ENCODE measurements around the gene ATP1A1. TPM values are rescaled to one million over a fixed set of nuclear protein-coding genes. Genes with fewer than 3 reads are reported as not detected.

Gene ATP1A1
- total RNA-seq, 1 experiment from 2014 or later = 286 TPM

DNA sequence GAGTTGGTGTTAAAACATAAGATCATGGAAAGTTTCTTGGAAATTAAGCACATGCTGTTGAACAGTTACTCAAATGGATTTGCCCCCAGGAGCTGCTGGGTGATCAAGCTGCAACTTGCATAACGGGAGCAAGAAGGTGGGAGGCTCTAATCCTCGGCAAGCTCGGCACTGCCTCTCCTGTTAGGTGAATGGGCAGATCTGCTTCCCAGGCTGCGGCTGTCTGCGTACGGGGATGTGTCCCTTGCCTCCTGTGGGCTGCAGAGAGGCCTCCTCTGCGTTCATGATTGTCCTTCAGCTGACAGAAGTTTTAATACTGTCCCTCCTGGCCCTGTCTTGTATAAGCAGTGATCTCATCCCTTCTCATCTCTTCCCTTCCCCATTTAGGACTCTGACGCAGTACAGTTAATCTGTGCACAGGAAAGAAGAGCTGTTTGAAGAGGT lies 36.7 kb downstream of the ATP1A1 start:
- Mint-ChIP-seq H3K4me1 (no peaks in the 10 kb centered on the region), H3K4me3 (no peak overlapping the region), H3K9me3 (no peaks in the 10 kb centered on the region), H3K36me3 (peaks cover 21% of the 10 kb centered on the region), H3K27me3 (ENCODE audit: low read depth) (no peaks in the 10 kb centered on the region), H3K27ac (no peak overlapping the region)
- ChIA-PET POLR2A (no interaction called here), CTCF (interaction anchor here (0.9 to 4.8 kb wide), 3 partner anchors 76 to 271 kb away, joined by 3 to 34 read pairs (median 6); no protein-coding TSS in a partner anchor)
- DNase-seq (ENCODE audit: low spot score) (no peak), ATAC-seq (no peak)
- TF ChIP-seq, protein P1, sequence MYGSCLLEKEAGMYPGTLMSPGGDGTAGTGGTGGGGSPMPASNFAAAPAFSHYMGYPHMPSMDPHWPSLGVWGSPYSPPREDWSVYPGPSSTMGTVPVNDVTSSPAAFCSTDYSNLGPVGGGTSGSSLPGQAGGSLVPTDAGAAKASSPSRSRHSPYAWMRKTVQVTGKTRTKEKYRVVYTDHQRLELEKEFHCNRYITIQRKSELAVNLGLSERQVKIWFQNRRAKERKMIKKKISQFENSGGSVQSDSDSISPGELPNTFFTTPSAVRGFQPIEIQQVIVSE (CRISPR knock-in tag; IDR thresholded peaks at IDR 0.05; ENCODE audit: borderline replicate concordance) = no peak
- TF ChIP-seq SOX15 (CRISPR knock-in tag; IDR thresholded peaks at IDR 0.05) (no peak), ZNF423 (CRISPR knock-in tag; IDR thresholded peaks at IDR 0.05) (no peak), EMX1 (CRISPR knock-in tag; IDR thresholded peaks at IDR 0.05) (no peak), SP1 (CRISPR knock-in tag; conservative IDR thresholded peaks at IDR 0.05) (no peak), OVOL2 (CRISPR knock-in tag; IDR thresholded peaks at IDR 0.05; ENCODE audit: borderline replicate concordance) (no peak), NFYB (CRISPR knock-in tag; conservative IDR thresholded peaks at IDR 0.05; ENCODE audit: low read depth) (no peak), KAT7 (CRISPR knock-in tag; IDR thresholded peaks at IDR 0.05; ENCODE audit: borderline replicate concordance) (no peak)
- TF ChIP-seq, protein P2, sequence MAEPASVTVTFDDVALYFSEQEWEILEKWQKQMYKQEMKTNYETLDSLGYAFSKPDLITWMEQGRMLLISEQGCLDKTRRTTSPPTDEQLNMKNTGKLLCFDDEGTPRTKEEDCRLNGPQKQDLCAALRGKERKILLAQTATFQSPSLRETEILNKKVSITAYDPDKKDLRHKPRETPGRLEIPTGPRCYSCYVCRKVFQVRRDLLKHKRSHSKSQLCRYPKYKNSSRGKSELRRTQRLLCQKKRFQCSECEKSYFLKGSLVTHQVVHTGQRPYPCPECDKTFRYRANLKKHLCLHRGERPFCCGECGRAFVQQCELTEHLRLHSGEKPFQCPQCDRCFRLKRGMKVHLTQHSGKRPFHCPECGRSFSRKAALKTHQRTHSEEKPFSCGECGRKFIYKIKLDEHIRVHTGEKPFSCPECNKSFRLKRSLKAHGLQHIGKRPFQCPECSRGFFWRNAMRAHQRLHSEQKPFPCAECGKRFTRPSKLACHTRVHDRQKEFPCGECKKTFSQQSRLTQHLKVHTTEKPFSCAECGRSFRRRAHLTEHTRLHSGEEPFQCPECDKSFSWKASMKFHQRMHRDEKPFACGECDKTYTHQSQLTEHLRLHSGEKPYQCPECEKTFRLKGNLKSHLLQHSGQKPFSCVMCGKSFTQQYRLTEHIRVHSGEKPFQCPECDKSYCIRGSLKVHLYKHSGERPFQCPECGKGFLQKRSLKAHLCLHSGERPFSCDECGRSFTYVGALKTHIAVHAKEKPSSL (CRISPR knock-in tag; conservative IDR thresholded peaks at IDR 0.05) = no peak

DNA sequence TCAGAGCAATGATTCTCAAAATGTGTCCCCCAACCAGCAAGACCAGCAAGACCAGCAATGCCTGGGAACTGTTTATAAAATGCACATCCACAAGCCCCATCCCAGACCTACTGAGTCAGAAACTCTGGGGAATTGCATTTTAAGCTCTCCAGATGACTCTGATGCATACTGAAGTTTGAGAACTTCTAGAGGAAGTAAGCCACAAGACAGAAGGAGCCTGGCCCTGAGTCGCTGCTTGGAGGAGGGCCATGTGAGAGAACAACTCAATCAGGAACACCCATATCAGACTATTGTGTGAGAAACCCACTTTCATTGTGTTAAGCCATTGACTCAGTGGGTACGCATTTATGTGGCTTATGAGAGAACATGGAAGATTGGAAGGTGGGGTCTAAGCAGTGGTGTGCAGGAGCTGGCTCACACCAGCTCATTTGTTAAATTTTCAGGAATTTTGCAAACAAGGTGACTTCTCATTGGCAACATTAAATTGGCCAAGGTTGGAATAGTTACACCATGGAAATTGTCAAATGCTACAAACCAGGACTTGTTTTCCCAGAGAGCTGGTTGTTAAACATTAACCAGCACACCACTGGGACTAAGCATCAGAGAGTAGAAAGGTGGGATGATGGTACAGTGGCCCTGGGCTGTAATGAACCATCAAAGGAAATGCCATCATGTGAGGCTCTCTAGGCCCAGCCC lies 38.9 kb downstream of the ATP1A1 start:
- H3K4me1 Mint-ChIP-seq = peaks cover 13% of the 10 kb centered on the region
- ATAC-seq (no peak), DNase-seq (ENCODE audit: low spot score) (no peak)
- H3K27me3 Mint-ChIP-seq (ENCODE audit: low read depth) = no peaks in the 10 kb centered on the region
- no peak overlapping the region for H3K4me3 Mint-ChIP-seq
- TF ChIP-seq, protein P1 (CRISPR knock-in tag; IDR thresholded peaks at IDR 0.05; ENCODE audit: borderline replicate concordance) = no peak
- TF ChIP-seq, protein P3, sequence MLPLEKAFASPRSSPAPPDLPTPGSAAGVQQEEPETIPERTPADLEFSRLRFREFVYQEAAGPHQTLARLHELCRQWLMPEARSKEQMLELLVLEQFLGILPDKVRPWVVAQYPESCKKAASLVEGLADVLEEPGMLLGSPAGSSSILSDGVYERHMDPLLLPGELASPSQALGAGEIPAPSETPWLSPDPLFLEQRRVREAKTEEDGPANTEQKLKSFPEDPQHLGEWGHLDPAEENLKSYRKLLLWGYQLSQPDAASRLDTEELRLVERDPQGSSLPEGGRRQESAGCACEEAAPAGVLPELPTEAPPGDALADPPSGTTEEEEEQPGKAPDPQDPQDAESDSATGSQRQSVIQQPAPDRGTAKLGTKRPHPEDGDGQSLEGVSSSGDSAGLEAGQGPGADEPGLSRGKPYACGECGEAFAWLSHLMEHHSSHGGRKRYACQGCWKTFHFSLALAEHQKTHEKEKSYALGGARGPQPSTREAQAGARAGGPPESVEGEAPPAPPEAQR (CRISPR knock-in tag; IDR thresholded peaks at IDR 0.05) = no peak
- TF ChIP-seq ESRRA (CRISPR knock-in tag; IDR thresholded peaks at IDR 0.05; ENCODE audit: borderline replicate concordance) (no peak), RORB (CRISPR knock-in tag; IDR thresholded peaks at IDR 0.05) (no peak), ZNF219 (CRISPR knock-in tag; IDR thresholded peaks at IDR 0.05; ENCODE audit: borderline replicate concordance) (no peak), SMAD3 (CRISPR knock-in tag; IDR thresholded peaks at IDR 0.05; ENCODE audit: borderline replicate concordance) (no peak)
- TF ChIP-seq, protein P4, sequence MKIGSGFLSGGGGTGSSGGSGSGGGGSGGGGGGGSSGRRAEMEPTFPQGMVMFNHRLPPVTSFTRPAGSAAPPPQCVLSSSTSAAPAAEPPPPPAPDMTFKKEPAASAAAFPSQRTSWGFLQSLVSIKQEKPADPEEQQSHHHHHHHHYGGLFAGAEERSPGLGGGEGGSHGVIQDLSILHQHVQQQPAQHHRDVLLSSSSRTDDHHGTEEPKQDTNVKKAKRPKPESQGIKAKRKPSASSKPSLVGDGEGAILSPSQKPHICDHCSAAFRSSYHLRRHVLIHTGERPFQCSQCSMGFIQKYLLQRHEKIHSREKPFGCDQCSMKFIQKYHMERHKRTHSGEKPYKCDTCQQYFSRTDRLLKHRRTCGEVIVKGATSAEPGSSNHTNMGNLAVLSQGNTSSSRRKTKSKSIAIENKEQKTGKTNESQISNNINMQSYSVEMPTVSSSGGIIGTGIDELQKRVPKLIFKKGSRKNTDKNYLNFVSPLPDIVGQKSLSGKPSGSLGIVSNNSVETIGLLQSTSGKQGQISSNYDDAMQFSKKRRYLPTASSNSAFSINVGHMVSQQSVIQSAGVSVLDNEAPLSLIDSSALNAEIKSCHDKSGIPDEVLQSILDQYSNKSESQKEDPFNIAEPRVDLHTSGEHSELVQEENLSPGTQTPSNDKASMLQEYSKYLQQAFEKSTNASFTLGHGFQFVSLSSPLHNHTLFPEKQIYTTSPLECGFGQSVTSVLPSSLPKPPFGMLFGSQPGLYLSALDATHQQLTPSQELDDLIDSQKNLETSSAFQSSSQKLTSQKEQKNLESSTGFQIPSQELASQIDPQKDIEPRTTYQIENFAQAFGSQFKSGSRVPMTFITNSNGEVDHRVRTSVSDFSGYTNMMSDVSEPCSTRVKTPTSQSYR (CRISPR knock-in tag; IDR thresholded peaks at IDR 0.05) = no peak
- TF ChIP-seq, protein P5, sequence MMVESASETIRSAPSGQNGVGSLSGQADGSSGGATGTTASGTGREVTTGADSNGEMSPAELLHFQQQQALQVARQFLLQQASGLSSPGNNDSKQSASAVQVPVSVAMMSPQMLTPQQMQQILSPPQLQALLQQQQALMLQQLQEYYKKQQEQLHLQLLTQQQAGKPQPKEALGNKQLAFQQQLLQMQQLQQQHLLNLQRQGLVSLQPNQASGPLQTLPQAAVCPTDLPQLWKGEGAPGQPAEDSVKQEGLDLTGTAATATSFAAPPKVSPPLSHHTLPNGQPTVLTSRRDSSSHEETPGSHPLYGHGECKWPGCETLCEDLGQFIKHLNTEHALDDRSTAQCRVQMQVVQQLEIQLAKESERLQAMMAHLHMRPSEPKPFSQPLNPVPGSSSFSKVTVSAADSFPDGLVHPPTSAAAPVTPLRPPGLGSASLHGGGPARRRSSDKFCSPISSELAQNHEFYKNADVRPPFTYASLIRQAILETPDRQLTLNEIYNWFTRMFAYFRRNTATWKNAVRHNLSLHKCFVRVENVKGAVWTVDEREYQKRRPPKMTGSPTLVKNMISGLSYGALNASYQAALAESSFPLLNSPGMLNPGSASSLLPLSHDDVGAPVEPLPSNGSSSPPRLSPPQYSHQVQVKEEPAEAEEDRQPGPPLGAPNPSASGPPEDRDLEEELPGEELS (CRISPR knock-in tag; IDR thresholded peaks at IDR 0.05) = no peak
- TF ChIP-seq, protein P6, sequence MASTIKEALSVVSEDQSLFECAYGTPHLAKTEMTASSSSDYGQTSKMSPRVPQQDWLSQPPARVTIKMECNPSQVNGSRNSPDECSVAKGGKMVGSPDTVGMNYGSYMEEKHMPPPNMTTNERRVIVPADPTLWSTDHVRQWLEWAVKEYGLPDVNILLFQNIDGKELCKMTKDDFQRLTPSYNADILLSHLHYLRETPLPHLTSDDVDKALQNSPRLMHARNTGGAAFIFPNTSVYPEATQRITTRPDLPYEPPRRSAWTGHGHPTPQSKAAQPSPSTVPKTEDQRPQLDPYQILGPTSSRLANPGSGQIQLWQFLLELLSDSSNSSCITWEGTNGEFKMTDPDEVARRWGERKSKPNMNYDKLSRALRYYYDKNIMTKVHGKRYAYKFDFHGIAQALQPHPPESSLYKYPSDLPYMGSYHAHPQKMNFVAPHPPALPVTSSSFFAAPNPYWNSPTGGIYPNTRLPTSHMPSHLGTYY (CRISPR knock-in tag; IDR thresholded peaks at IDR 0.05) = no peak
- H3K27ac Mint-ChIP-seq = no peak overlapping the region
- CTCF ChIA-PET = interaction anchor here (0.6 to 4.8 kb wide), 5 partner anchors 74 to 273 kb away, joined by 3 to 34 read pairs (median 6); no protein-coding TSS in a partner anchor
- peaks cover 1% of the 10 kb centered on the region for H3K36me3 Mint-ChIP-seq
- no peaks in the 10 kb centered on the region for H3K9me3 Mint-ChIP-seq
- POLR2A ChIA-PET = no interaction called here
